ENCODE results near the gene C5orf46.
"Not testable (repeated sequence)": the region's sequence is repeated elsewhere in the genome, so short reads cannot be mapped to it uniquely, and the experiment has no call there.

C5orf46 gene

DNA sequence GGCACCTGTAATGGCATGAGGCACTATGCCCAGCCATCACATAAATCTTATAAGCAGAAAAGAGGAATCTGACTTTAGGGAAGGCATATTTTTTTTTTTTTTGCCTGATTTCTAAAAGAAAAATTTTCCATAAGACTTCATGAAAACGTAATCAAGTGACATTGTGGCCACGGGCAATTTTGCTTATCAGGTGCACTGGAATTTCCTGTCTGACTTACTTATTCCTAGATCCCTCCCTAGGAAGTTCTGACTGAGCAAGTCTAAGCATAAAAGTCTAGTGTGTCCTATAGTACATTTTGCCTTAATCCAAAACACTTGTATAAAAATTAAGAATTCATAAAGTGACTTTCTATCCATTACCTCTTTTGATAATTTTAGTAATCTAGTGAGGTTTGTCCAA lies 12.5 kb downstream of the C5orf46 start:
- no peak for DNase-seq

DNA sequence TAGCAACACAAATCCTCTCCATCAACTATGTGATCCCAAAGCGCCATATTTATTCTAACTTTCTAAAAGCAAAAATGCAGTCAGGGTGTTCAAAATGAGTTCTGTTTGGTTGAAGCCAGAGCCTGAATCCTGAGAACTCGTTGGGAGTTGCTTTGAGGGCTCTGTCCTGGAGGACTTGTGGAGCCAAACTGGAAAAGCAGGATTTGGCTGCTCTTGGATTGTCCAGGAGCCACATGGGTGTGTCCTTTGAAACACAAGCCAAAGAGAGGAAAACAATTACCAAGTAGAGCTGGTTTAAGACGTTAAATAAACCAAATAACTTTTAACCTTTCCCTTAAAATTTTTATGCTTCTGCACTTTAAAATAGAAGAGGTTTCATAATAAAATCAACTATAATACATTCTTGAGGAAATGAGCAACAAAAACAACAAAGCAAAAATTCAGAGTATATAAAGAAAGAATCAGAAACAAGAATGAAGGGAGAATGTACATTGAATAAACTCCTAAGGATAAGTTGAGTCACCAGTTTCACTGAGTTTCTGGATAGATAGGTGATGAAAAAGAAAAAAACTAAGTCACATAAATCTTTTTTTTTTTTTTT lies 13.5 kb downstream of the C5orf46 start:
- DNase-seq, result no peak

DNA sequence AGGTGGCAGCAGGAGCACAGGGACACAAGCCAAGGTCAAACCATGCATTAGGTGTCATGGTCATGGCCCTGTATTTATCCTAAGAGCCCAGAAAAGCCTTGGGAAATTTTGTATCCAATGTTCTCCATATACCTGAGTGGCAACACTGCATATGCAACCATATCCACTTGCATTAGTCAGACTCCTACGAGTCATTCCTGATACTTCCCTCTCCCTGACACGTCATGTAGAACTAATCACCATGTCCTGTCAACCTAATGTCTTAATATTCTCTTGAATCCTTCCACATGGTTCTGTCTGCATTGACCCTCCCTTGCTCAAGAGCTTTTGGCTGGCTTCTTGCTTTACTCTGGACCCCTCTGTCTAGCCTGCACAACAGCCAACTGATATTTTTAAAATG lies 18.4 kb downstream of the C5orf46 start:
- DNase-seq, result no peak

DNA sequence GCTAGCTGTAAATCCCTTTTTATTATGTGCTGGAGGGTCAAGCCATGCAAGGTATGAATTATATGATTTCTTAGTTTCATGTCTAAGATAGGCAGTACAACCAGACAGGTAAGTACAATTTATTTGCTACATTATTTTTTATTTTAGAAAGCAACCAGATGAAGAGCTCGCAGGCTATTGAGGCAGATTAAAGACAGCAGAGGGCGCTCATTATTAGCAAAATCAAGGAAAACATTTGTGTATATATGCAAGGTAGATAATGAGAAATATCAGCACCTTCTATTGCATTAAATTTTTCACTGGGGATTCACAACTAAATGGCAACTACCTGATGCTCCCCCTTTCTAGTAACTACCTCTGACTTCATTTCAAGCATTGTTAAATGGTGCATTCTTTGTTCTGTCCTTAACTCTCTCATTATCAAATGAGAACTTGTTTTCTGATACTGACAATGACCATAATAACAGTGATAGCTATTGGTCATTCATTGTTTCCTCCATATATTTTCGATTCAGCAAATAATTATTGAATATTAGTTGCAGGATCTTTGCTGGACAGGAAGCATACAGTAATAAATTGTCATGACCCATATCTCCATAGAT lies 19.2 kb downstream of the C5orf46 start:
- DNase-seq, result peak; percentile 2

DNA sequence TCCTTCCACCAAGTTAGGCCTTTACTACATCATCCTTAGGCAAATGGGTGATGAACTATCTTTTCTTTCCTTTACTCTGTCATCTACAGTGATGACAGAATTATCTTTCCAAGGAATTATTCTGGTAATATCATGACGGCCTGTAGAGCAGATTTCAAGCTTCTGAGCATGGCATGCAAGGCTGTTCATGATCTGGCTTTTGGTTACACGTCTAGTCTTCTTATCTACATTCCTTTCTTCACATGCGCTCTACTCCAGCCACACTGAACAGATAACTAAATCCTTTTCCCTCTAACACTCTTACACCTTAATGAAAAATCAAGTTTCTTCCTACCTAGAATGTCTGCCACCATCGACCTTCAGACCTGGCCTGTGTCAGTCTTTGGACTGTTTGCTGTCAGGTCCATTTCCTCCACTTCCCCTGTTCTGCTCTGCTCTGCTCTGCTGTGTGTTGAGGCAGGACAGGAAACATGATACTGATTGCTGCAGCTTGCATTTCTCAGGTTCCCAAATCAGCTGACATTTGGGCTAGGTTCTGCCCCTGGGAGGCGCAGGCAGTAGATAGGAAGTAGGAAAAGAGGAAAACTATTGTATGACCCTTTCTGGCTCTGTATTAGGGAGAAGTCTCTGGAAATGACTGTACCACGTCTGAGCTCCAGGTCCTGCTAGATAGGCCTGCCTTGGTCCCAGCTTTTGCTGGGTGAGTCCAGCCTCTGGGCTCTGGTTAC lies 23.6 kb downstream of the C5orf46 start:
- no peak for DNase-seq

DNA sequence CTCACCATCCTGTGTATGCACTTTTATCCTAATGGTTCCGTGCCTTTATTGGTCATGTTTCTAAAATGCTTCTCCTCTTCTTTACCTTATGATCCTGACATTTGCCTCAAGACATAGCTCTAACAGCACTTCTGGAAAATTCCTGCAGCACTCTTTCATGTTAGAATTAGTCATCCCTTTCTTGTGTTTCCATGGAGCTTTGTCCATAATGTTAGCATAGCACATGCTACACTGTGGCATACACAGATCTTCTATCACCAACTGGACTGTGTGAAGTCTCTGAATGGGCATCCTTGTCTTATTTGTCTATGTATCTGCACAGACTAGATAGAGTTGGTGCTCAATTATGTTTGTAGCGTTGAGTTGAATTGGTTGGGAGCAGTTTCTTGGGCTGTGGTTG lies 25.9 kb downstream of the C5orf46 start:
- no peak for DNase-seq

DNA sequence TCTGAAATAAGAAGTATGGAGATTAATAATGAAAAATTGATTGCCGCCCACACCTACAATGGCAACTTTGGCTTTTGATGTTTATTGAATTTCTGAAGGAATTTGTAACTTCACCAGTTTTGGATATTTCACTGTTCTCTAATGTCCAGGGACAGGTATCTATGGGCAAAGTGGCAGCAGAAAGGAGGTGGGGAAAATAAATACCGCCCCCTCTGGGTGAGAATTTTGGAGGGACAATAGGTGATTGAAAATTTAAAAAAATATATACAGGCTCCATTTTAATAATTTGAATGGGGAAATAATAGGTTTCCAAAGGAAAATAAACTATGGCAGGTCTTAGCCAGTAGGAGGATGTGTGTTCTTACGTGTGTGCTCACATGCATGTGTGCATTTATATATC lies 26.6 kb downstream of the C5orf46 start:
- no peak for DNase-seq

DNA sequence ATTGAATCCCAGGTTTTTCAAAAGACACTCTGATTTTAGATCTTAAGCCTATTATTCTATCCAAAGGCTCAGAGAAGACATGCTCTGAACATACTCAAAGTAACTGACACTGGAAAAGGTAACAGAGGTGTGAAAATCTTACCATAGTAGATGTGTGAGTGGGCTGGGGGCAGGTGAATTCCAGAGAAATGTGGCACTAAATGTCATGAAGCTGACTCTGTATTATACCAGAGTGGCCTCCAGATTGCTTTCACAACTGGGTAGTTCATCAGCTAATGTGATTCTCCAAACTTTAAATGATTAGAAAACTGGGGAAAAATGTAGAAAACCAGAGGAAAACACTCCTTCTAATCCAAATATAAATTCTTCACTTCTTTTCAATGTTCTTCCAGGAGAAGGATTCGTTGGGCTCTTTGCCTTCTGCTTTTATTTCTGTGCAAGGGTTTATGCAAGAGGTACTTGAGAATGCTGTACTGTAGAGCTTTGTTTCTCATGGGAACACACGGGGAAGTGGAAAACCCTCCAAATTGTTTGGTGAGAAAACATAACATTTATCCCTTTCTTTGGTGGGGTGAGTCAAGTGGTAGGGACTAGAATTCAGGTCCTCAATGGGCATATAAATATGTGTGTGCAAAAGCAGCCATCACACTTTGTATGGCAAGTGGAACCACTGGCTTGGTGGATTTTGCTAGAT lies 28.1 kb downstream of the C5orf46 start, which contains the start of gene SCGB3A2:
SCGB3A2 (plus strand) TSS at position 646 of the 694 bp plus-strand sequence. CDS start 93 bp downstream, outside the sequence.
- DNase-seq, result no peak

DNA sequence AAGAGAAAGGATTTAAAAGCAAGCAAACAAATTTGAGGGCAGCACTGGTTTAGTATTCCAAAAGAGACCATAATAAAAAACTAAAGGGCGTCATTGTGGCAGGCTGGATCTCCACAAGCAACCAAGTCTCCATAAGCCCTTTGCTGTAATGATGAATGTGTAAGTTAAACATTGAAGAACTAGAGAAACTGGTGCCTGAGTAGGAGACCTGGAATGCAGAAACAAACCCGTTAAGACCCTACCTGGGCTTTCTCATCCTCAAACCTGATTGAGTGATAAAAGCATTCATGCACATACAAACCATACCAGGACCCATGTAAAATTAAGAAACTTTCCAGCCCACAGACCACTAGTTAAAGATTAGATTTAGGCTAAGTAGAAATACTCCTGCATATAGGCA lies 29.7 kb downstream of the C5orf46 start:
- DNase-seq, result no peak

DNA sequence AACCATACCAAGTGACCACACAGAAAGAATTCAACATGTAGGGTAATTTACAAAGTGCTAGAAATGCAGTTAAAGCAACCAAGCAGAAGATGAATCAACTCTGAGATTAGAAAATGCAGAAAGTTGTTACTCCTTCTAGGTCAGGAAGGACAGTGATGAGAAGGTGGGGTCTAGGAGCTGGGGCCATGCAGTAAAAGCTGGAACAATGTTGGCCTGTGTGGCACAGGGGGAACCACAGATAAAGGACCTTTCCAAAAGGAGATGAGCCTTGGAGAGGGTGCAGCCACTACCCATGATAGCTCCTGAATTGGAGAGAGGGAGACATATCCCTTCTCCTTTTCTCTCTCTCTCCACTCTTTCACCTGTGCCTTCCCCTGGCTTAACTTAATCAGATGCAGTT lies 30.2 kb downstream of the C5orf46 start:
- no peak for DNase-seq

DNA sequence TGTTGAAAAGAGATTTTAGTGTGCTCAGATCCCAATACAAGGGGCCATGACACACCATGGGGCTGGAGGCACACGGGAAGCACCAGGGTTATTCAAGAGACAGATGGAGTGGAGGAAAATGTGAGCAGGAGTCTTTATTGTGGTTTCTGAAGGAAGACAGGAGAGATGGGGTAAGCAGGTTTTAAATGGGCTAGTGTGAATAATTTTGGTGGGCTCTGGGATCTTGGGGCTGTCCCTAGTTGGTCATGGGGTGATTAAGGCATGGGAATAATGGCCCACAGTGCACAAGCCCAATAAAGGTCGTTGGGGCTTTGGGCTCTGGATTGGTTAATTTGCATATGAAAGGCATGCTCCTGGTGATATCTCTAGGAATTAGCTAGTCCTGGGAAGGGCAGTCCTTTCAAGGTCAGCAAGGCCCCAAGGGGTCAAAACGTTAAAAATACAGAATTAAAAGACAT lies 31.4 kb downstream of the C5orf46 start:
- DNase-seq, result no peak

DNA sequence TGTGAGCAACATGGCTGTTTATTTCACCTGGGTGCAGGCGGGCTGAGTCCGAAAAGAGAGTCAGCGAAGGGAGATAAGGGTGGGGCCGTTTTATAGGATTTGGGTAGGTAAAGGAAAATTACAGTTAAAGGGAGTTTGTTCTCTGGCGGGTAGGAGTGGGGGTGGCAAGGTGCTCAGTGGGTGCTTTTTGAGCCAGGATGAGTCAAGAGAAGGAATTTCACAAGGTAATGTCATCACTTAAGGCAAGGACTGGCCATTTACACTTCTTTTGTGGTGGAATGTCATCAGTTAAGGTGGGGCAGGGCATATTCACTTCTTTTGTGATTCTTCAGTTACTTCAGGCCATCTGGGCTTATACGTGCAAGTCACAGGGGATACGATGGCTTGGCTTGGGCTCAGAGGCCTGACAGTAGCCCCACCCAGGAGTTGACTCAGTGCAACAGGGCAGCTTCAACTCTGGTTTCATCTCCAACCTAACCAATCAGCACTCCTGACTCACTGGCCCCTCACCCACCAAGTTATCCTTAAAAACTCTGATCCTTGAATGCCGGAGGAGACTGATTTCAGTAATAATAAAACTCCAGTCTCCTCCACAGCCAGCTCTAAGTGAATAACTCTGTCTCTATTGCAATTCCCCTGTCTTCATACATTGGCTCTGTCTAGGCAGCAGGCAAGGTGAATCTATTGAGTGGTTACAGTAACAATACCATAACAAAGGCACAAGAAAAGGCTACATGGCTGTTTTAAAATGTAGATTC lies 32.0 kb downstream of the C5orf46 start:
- not testable (repeated sequence) for DNase-seq

DNA sequence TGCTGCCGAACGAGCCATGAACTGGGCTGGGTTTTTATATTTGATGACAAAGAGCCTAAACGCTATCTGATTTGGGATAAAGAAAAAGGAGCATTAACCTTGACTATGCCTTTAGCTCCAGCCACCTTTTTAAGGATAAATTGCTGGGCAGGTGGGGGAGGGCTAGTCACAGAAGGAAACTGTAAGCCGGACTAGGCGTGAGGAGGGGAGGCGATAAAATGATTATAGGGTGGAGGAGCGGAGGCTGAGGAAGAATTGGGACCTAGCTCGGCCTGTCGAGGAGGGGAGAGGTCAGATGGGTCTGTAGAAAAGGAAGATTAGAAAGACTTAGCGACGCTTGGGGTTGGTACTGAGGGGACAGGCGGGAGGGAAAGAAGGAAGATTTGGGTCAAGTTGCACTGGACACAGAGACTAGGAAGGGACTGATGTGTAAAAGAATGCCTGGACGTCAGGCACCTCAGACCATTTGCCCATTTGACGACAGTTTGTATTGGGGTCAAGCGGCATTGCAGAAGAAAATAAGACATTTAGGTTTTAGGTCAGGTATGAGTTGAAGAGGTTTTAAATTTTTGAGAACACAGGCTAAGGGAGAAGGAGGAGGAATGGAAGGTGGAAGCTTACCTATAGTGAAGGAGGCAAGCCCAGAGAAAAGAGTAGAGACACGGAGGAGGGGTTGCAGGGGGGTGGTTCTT lies 33.4 kb downstream of the C5orf46 start:
- not testable (repeated sequence) for DNase-seq

DNA sequence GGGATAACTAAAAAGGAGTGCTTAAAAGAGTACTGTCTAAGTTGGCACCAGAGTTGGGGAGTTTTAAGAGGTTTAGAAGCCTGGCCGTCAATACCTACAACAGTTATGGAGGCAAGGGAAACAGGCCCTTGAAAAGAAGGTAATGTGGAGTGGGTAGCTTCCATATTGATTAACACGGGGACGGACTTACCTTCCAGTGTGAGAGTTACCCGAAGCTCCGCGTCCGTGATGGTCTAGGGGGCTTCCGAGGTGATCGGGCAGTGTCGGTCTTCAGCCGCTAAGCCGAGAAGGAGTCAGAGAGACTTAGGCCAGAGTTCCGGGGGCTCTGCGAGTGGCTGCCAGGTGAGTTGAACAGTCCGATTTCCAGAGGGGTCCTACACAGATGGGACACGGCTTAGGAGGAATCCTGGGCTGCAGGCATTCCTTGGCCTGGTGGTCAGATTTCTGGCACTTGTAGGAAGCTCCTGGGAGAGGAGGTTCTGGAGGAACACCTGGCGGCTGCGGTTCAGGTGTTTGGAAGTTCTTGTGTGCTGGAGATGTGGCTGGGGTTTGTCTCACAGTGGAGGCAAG lies 34.3 kb downstream of the C5orf46 start:
- DNase-seq, result not testable (repeated sequence)

DNA sequence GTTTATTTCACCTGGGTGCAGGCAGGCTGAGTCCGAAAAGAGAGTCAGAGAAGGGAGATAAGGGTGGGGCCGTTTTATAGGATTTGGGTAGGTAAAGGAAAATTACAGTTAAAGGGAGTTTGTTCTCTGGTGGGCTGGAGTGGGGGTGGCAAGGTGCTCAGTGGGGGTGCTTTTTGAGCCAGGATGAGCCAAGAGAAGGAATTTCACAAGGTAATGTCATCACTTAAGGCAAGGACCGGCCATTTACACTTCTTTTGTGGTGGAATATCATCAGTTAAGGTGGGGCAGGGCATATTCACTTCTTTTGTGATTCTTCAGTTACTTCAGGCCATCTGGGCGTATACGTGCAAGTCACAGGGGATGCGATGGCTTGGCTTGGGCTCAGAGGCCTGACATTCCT lies 36.4 kb downstream of the C5orf46 start:
- not testable (repeated sequence) for DNase-seq

DNA sequence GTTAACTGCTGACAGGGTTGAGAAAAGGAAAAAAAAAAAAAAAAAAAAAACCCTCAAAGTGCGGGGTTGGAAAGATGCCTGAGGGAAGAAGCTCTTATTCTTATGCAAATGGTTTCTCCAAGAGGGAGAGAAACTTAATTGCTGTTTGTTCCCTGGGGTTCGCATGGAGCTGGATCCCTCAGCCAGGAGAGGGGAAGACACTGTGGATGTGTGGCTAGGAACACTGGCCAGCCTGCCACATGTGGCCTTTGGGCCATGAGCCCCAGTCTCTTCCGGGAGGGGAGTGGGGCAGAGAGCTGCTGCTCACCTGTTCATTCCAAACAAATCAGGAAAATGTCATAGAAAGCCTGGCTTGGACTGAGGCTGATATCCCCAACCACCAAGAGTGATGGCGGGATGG lies 37.2 kb downstream of the C5orf46 start:
- no peak for DNase-seq

DNA sequence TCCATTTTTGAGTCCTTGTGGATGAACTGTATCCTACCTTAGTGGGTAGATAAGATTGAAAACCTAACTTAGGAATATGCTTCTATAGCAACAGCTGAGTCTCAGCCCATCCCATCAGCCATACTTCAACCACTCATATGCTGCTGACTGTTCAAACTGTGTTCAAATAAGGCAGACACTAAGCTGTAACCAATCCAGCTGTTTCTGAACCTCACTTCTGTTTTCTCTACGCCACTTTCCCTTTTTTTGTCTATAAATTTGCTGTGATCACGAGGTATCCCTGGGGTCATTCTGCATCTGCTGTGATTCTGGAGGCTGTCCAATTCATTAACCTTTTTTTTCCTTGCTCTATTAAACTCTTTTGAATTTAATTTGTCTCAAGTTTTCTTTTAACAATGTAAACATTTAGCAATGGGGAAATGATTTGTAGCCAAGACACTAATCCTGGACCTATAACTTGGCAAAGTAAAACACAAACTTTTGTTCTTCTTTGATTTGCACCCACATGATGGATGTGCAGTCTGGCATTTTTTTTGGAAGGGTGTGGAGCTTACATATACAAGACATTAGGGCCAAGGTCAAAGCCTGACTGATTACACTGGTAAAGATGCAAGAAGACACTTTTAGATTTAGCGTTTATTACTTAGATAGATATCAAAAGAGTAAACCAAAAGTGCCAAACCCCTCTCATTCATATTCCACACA lies 42.7 kb downstream of the C5orf46 start:
- DNase-seq, result no peak

DNA sequence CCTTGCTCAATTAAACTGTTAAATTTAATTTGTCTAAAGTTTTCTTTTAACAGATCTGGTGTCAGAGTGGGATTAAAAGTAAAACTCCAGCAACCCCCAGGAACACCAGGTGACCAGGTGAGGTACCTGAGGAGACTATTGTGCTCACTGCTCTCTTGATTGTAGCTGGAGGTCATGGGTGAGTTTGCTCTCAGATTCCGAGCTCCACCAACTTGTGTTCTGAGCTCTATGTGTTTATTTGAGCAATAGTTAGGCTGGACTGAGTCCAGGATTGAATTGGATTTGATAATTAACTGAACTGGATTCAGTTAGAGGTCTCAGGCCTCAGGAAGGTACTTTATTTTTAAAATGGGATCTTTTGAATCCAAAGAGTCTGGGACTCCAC lies 45.7 kb downstream of the C5orf46 start:
- no peak for DNase-seq

DNA sequence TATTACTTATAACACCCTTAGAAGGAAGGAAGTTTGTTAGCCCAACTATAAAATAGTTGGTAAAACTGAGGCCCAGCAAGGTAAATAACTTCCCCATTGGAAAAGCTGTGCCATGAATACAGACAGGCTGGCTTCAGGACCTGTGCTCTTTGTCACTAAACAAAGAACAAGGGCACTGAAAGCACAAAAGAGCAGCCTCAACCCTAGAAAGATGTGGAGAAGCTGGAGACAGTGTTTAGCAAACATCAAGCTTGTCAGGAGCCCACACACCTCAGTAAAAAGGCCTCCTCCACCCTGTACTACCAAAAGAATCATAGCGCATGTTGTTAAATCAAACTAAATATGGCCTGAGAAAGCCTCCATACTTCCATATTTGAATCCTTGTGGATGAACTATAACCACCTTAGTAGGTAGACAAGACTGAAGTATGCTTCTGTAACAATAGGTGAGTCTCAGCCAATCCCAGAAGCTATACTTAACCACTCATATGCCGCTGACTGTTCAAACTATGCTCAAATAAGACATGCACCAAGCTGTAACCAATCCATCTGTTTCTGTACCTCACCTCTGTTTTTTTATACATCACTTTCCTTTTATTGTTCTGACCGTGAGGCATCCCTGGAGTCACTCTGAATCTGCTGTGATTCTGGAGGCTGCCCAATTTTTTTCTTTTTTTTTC lies 46.2 kb downstream of the C5orf46 start:
- no peak for DNase-seq

DNA sequence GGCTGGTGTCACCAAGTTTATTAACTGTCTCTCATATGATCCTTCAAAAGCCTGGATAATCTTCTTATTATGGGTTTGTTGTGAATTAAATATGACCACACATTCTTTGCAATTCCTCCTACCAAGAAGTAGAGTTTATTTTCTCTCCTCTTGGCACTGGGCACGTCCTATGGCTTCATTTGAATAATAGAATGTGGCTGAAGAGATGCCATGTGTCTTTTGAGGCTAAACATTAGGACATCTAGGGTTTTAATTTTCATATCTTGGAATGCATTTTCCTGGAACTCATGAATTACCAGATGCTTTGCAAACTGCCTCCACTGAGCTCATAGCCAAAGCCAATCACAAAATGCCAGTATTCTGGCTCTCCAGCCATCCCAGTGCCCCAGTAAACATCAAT lies 47.8 kb downstream of the C5orf46 start:
- no peak for DNase-seq
